IMR-90 (cell line): Measurements from ENCODE around the gene NEURL1B.

Experiments used
- BHLHE40 ChIP-seq: fragments of 150-350 bp; IDR thresholded peaks from 2 replicates; pipeline ENCODE4 v1.6.1; 2016; ENCODE audit warnings: mild to moderate bottlenecking, low read depth, low read length
- CEBPB ChIP-seq: IDR thresholded peaks from 2 replicates; pipeline ENCODE4 v1.6.1; 2012; ENCODE audit warnings: low read depth, low read length, improper control_type of control experiment
- MAFK ChIP-seq: IDR thresholded peaks from 2 replicates; pipeline ENCODE4 v1.6.1; 2012; ENCODE audit warnings: low read depth, low read length, improper control_type of control experiment
- MXI1 ChIP-seq: IDR thresholded peaks from 2 replicates; pipeline ENCODE4 v1.6.1; 2012; ENCODE audit warnings: low read depth, mild to moderate bottlenecking, low read length, moderate library complexity, borderline replicate concordance
- POLR2A ChIP-seq: IDR thresholded peaks from 2 replicates; pipeline ENCODE4 v1.6.1; 2012; ENCODE audit warnings: mild to moderate bottlenecking, low read depth, low read length
- RAD21 ChIP-seq: IDR thresholded peaks from 2 replicates; pipeline ENCODE4 v1.6.1; 2012; ENCODE audit warnings: low read length, improper control_type of control experiment
- SMC3 ChIP-seq: fragments of 150-350 bp; IDR thresholded peaks from 2 replicates; pipeline ENCODE4 v1.6.1; 2016; ENCODE audit warnings: low read depth, mild to moderate bottlenecking, antibody characterized with exemption, low read length, moderate library complexity
- TF ChIP-seq, protein P1 (sequence below): conservative IDR thresholded peaks from 2 replicates; pipeline ENCODE4 v1.5.1; 2012; ENCODE audit warnings: mild to moderate bottlenecking, low read depth, low read length, improper control_type of control experiment
- TF ChIP-seq, protein P2 (sequence below): fragments of 150-350 bp; IDR thresholded peaks from 2 replicates; pipeline ENCODE4 v1.6.1; 2017; ENCODE audit warnings: mild to moderate bottlenecking, antibody characterized with exemption, low read length, low read depth

DNA sequence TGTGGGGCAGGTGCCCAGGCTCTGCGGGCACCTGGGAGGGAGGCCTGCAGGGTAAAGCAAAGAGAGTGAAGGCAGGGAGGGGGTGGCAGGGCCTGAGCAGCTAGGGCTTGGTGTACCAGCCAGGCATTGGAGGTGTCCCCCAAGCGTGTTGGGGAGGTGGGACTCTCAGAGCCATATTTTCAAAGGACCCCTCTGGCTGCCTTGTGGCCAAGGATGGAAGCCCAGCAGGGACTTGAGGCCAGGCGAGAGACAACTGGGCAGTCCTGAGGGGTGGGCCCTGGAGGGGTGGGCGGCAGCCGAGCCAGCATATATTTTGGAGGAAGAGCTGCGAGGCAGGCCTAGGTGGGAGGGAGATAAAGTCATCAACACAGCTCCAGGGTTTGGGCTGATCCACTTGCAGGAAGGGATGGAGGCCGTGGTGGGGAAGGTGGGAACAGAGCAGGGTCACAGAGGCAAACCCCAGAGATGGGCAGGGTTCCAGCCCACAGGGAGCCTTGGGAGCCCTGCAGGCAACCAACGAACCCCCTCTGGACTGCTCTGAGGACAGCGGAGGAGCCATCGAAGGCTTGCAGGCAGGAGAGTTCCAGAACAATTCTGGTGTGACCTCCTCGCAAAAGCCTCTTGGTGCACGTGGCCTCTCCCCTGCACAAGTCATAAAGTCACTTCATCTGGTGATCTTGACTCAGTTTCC, 94.2 kb downstream of the NEURL1B start:
- TF ChIP-seq, protein P1, sequence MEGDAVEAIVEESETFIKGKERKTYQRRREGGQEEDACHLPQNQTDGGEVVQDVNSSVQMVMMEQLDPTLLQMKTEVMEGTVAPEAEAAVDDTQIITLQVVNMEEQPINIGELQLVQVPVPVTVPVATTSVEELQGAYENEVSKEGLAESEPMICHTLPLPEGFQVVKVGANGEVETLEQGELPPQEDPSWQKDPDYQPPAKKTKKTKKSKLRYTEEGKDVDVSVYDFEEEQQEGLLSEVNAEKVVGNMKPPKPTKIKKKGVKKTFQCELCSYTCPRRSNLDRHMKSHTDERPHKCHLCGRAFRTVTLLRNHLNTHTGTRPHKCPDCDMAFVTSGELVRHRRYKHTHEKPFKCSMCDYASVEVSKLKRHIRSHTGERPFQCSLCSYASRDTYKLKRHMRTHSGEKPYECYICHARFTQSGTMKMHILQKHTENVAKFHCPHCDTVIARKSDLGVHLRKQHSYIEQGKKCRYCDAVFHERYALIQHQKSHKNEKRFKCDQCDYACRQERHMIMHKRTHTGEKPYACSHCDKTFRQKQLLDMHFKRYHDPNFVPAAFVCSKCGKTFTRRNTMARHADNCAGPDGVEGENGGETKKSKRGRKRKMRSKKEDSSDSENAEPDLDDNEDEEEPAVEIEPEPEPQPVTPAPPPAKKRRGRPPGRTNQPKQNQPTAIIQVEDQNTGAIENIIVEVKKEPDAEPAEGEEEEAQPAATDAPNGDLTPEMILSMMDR, result no peak
- no peak for TF ChIP-seq RAD21
- no peak for TF ChIP-seq POLR2A
- TF ChIP-seq BHLHE40, result no peak
- no peak for TF ChIP-seq SMC3
- TF ChIP-seq, protein P2, sequence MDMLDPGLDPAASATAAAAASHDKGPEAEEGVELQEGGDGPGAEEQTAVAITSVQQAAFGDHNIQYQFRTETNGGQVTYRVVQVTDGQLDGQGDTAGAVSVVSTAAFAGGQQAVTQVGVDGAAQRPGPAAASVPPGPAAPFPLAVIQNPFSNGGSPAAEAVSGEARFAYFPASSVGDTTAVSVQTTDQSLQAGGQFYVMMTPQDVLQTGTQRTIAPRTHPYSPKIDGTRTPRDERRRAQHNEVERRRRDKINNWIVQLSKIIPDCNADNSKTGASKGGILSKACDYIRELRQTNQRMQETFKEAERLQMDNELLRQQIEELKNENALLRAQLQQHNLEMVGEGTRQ, result no peak
- TF ChIP-seq MXI1, result no peak
- TF ChIP-seq CEBPB, result no peak
- no peak for TF ChIP-seq MAFK
